ENCODE results near the gene SLC28A3.

SLC28A3 gene

DNA sequence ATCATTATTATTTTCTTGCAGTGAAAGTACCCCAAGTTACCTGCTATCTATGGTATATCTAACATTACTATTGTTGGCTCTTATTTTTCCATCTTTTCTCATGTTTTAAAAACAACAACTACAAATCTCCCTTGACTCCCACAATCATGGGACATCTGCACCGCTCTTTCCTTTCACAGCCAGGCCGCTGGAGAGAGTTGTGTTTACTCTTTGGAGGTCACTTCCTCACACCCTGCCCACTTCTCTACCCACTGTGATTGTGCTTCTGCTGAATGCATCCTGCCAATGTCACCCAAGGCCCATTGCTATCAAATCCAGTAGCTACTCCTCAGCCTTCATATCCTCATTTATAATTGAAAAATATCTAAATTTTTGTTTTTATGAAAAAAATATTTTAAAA, 29.7 kb downstream of the SLC28A3 start:
- TF ChIP-seq, protein P1, sequence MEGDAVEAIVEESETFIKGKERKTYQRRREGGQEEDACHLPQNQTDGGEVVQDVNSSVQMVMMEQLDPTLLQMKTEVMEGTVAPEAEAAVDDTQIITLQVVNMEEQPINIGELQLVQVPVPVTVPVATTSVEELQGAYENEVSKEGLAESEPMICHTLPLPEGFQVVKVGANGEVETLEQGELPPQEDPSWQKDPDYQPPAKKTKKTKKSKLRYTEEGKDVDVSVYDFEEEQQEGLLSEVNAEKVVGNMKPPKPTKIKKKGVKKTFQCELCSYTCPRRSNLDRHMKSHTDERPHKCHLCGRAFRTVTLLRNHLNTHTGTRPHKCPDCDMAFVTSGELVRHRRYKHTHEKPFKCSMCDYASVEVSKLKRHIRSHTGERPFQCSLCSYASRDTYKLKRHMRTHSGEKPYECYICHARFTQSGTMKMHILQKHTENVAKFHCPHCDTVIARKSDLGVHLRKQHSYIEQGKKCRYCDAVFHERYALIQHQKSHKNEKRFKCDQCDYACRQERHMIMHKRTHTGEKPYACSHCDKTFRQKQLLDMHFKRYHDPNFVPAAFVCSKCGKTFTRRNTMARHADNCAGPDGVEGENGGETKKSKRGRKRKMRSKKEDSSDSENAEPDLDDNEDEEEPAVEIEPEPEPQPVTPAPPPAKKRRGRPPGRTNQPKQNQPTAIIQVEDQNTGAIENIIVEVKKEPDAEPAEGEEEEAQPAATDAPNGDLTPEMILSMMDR (IDR thresholded peaks at IDR 0.05; ENCODE audit: control insufficient read depth, insufficient read depth, low read depth, low read length, missing control alignments) = no peak
- no peak for DNase-seq (ENCODE audit: low read depth)
- H3K4me3 ChIP-seq (ENCODE audit: control insufficient read depth, low read depth, low read length) = no peak overlapping the region

GRCh38 chr9:84305497-84306131, 34.9 kb downstream of the SLC28A3 start:
- DNase-seq (ENCODE audit: low read depth) = no peak
- TF ChIP-seq, protein P1 (IDR thresholded peaks at IDR 0.05; ENCODE audit: control insufficient read depth, insufficient read depth, low read depth, low read length, missing control alignments) = no peak
- no peak overlapping the region for H3K4me3 ChIP-seq (ENCODE audit: control insufficient read depth, low read depth, low read length)

- no peak for DNase-seq (ENCODE audit: low read depth)
- TF ChIP-seq, protein P1 (IDR thresholded peaks at IDR 0.05; ENCODE audit: control insufficient read depth, insufficient read depth, low read depth, low read length, missing control alignments) = no peak
- no peak overlapping the region for H3K4me3 ChIP-seq (ENCODE audit: control insufficient read depth, low read depth, low read length)
These were observed 36.4 kb downstream of the SLC28A3 start for GRCh38 chr9:84304166-84304565.

GRCh38 chr9:84303061-84303460, 37.5 kb downstream of the SLC28A3 start:
- H3K4me3 ChIP-seq (ENCODE audit: control insufficient read depth, low read depth, low read length) = no peak overlapping the region
- TF ChIP-seq, protein P1 (IDR thresholded peaks at IDR 0.05; ENCODE audit: control insufficient read depth, insufficient read depth, low read depth, low read length, missing control alignments) = no peak
- DNase-seq (ENCODE audit: low read depth) = no peak

DNA sequence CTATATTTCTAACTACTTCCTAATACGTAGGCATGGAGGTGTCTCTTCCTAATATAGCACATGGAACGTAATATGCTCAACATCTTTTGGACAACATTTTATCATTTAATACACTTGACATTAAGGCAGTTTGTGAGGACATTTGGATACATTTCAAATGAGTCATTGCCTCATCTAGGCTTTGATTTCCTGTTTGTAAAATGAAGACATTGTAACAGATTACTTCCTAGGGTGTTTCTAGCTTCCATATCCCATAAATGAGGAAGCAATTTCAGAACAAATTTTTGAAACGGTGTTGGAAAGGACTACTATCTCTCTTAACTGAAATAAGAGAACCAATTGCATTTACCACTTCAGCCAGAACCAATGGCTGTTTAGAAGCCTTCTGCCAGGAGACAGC, 38.7 kb downstream of the SLC28A3 start:
- TF ChIP-seq, protein P1 (IDR thresholded peaks at IDR 0.05; ENCODE audit: control insufficient read depth, insufficient read depth, low read depth, low read length, missing control alignments) = no peak
- H3K4me3 ChIP-seq (ENCODE audit: control insufficient read depth, low read depth, low read length) = no peak overlapping the region
- no peak for DNase-seq (ENCODE audit: low read depth)

GRCh38 chr9:84300271-84300670, 40.3 kb downstream of the SLC28A3 start:
- TF ChIP-seq, protein P1 (IDR thresholded peaks at IDR 0.05; ENCODE audit: control insufficient read depth, insufficient read depth, low read depth, low read length, missing control alignments) = no peak
- H3K4me3 ChIP-seq (ENCODE audit: control insufficient read depth, low read depth, low read length) = no peak overlapping the region
- no peak for DNase-seq (ENCODE audit: low read depth)

Data from AG09309 (cell line).